K562 (cell line): Measurements from ENCODE around the gene CCDC60.

ENCODE experiments used
- C11orf30 ChIP-seq: fragments of 450-650 bp; IDR thresholded peaks from 2 replicates; pipeline ENCODE4 v1.6.1; 2016; ENCODE audit warnings: low read depth, mild to moderate bottlenecking
- CHD2 ChIP-seq: IDR thresholded peaks from 2 replicates; pipeline ENCODE4 v1.6.1; 2011; ENCODE audit warnings: low read depth, low read length
- EZH2 ChIP-seq: IDR thresholded peaks from 2 replicates; pipeline ENCODE4 v1.6.1; 2012; ENCODE audit warnings: low read depth, mild to moderate bottlenecking, inconsistent platforms, low read length, borderline replicate concordance
- KLF16 ChIP-seq: IDR thresholded peaks from 2 replicates; pipeline ENCODE4 v1.6.1; 2016; ENCODE audit warnings: antibody characterized with exemption
- POLR2A ChIP-seq: fragments of 450-650 bp; conservative IDR thresholded peaks from 2 replicates; pipeline ENCODE4 v1.6.1; 2016
- TCF7 ChIP-seq: sonication (generic); IDR thresholded peaks from 2 replicates; pipeline ENCODE4 v1.6.1; 2016; ENCODE audit warnings: antibody characterized with exemption, borderline replicate concordance
- ZC3H11A ChIP-seq: IDR thresholded peaks from 2 replicates; pipeline ENCODE4 v1.6.1; 2012; ENCODE audit warnings: low read depth, low read length, improper control_type of control experiment
- ZSCAN29 ChIP-seq: fragments of 450-650 bp; IDR thresholded peaks from 2 replicates; pipeline ENCODE4 v1.6.1; 2017
- TF ChIP-seq, protein P1 (sequence below): fragments of 250-450 bp; sonication (Bioruptor Pico); IDR thresholded peaks from 2 replicates; pipeline ENCODE4 v1.5.0; 2021
- TF ChIP-seq, protein P2 (sequence below), 2 experiments: fragments of 450-650 bp in 1 of 2; sonication (generic) in 1 of 2; formaldehyde crosslinking; conservative IDR thresholded peaks; 2 replicates each; pipeline versions ENCODE4 v1.4.0 to v1.8.1; 2020 to 2022; ENCODE audit warnings: mild to moderate bottlenecking in 1 of 2, missing genetic modification reagents in 1 of 2
- TF ChIP-seq, protein P3 (sequence below): fragments of 450-650 bp; IDR thresholded peaks from 2 replicates; pipeline ENCODE4 v1.6.1; 2016

DNA sequence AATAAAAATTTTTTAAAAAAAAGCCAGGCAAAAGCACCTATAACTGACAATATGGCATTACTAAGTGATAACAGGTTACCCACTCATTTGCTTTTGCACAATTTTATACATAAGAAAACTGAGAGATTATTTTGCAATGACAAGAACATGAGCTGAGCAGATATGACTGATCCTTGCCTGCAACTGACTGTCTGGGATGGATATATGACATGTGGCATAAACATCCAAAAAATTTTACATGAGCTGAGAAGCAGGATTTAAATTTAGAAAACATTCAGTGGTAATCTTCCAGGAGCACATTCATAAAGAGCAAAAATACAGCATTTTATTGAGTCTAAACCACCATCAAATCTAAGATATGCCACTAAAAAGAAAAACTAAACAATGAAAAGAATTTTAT, 133.8 kb downstream of the CCDC60 start:
- TF ChIP-seq ZSCAN29 (no peak), POLR2A (no peak), ZC3H11A (no peak), TCF7 (no peak), CHD2 (no peak), C11orf30 (no peak), KLF16 (no peak), EZH2 (no peak)
- TF ChIP-seq, protein P1, sequence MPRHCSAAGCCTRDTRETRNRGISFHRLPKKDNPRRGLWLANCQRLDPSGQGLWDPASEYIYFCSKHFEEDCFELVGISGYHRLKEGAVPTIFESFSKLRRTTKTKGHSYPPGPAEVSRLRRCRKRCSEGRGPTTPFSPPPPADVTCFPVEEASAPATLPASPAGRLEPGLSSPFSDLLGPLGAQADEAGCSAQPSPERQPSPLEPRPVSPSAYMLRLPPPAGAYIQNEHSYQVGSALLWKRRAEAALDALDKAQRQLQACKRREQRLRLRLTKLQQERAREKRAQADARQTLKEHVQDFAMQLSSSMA (CRISPR knock-in tag): no peak
- TF ChIP-seq, protein P2, sequence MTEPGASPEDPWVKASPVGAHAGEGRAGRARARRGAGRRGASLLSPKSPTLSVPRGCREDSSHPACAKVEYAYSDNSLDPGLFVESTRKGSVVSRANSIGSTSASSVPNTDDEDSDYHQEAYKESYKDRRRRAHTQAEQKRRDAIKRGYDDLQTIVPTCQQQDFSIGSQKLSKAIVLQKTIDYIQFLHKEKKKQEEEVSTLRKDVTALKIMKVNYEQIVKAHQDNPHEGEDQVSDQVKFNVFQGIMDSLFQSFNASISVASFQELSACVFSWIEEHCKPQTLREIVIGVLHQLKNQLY (CRISPR knock-in tag; conservative IDR thresholded peaks at IDR 0.05): no peak
- TF ChIP-seq, protein P3, sequence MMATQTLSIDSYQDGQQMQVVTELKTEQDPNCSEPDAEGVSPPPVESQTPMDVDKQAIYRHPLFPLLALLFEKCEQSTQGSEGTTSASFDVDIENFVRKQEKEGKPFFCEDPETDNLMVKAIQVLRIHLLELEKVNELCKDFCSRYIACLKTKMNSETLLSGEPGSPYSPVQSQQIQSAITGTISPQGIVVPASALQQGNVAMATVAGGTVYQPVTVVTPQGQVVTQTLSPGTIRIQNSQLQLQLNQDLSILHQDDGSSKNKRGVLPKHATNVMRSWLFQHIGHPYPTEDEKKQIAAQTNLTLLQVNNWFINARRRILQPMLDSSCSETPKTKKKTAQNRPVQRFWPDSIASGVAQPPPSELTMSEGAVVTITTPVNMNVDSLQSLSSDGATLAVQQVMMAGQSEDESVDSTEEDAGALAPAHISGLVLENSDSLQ: no peak
